Measurements from ENCODE around the gene SFMBT2. TPM values are rescaled to one million over a fixed set of nuclear protein-coding genes. Genes with fewer than 3 reads are reported as not detected.
A peak's percentile ranks its signal among the peaks of the same experiment; 100 is the strongest.

Gene SFMBT2
- total RNA-seq, 2 experiments from 2014 or later: 23.8 to 27.6 TPM

DNA sequence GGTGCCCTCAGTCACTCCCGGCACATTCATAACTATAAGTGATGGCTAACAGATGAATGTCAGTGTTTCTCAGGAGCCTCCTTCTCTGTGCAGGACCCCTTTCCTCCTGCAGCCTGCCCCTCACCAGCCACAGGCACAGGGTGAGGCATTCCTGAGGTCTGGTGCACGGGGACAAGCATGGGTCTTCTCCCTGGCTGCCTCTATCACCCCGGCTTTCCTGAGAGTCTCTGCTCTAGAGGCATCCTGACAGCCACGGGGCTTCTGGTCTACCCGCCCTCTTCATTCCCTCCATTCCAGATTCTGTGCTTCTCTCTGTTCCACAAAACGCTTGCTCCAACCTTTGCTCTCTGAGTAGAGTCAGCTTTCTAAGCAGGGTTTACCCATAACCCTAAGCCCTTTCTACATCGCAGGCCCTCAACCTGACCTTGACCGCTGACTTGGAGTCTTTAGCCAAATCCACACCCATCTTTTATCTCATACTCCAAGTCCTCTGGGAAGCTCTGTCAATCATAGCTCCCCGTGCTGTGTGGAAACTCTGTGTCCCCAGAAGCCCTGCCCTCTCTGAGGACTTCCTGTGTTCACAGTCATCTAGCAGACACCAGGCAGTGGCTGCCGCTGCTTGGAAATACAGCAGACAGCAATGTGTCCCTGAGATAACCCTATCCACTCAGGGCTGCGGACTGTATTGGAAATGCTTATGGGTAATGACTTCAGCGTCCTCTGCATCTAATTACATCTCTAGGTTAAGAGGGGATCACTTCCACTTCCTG lies 159.0 kb downstream of the SFMBT2 start:
- peaks cover 39% of the 10 kb centered on the region for H3K4me1 Mint-ChIP-seq (ENCODE audit: low read depth)
- intact Hi-C loops (cut with micrococcal nuclease): no loop called here
- no peak overlapping the region for H3K4me3 Mint-ChIP-seq
- H3K27ac Mint-ChIP-seq: peak overlapping the region; percentile 16
- POLR2A ChIA-PET: interaction anchor here (0.7 kb wide), 1 partner anchor 67 kb away, joined by 3 read pairs; no protein-coding TSS in a partner anchor
- CTCF ChIA-PET: no interaction called here
- no peaks in the 10 kb centered on the region for H3K9me3 Mint-ChIP-seq
- H3K36me3 Mint-ChIP-seq (ENCODE audit: low read depth): peaks cover 39% of the 10 kb centered on the region
- DNase-seq: peak; percentile 30
- no peaks in the 10 kb centered on the region for H3K27me3 Mint-ChIP-seq
- peak; percentile 58 for ATAC-seq
- TF ChIP-seq, protein P1, sequence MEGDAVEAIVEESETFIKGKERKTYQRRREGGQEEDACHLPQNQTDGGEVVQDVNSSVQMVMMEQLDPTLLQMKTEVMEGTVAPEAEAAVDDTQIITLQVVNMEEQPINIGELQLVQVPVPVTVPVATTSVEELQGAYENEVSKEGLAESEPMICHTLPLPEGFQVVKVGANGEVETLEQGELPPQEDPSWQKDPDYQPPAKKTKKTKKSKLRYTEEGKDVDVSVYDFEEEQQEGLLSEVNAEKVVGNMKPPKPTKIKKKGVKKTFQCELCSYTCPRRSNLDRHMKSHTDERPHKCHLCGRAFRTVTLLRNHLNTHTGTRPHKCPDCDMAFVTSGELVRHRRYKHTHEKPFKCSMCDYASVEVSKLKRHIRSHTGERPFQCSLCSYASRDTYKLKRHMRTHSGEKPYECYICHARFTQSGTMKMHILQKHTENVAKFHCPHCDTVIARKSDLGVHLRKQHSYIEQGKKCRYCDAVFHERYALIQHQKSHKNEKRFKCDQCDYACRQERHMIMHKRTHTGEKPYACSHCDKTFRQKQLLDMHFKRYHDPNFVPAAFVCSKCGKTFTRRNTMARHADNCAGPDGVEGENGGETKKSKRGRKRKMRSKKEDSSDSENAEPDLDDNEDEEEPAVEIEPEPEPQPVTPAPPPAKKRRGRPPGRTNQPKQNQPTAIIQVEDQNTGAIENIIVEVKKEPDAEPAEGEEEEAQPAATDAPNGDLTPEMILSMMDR (IDR thresholded peaks at IDR 0.05): no peak

DNA sequence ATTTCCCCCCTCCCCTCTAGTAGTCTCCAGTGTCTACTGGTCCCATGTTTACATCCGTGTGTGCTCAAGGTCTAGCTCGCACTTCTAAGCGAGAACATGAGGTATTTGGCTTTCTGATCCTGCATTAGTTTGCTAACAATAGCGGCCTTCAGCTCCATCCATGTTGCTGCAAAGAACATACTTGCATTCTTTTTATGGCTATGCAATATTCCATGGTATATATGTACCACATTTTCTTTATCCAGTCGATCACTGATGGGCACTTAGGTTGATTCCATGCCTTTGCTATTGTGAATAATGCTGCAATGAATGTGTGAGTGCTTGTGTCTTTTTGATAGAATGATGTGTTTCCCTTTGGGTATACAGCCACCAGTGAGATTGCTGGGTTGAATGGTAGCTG lies 160.6 kb downstream of the SFMBT2 start:
- DNase-seq (no peak), ATAC-seq (no peak)
- TF ChIP-seq, protein P1 (IDR thresholded peaks at IDR 0.05): no peak
- Mint-ChIP-seq H3K4me1 (ENCODE audit: low read depth) (peaks cover 23% of the 10 kb centered on the region), H3K27ac (no peak overlapping the region), H3K27me3 (no peaks in the 10 kb centered on the region), H3K9me3 (no peaks in the 10 kb centered on the region), H3K36me3 (ENCODE audit: low read depth) (peaks cover 36% of the 10 kb centered on the region), H3K4me3 (no peak overlapping the region)
- intact Hi-C loops (cut with micrococcal nuclease): no loop called here
- CTCF ChIA-PET: no interaction called here
- POLR2A ChIA-PET: no interaction called here

DNA sequence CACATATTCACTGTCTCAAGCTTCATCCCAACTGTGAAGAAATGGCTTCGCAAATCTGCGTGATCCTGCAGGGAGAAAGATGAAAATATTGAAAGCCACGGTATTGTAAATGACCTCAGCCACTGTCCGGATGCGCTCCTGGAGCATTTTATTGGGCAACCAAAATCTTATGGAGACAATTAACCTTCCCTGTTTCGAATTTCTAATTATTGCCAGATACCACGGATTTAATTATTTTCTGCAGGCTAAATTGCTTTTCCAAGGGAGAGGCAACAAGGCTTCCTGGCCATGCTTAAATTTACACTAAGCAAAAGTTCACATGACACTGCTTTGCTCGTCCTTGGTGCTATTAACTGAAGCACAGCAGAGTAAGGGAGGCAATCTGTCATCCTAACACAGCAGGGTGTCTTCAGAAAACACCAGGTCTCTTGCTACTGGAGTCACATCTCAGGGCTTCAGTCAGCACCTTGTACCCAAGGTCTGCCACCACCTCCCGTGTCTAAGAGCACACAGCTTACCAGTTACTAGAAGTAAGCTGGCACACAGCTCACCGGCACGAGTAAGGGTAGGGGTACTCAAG lies 162.2 kb downstream of the SFMBT2 start:
- CTCF ChIA-PET: no interaction called here
- DNase-seq: no peak
- Mint-ChIP-seq H3K27ac (no peak overlapping the region), H3K27me3 (no peaks in the 10 kb centered on the region), H3K9me3 (no peaks in the 10 kb centered on the region), H3K4me1 (ENCODE audit: low read depth) (peaks cover 24% of the 10 kb centered on the region), H3K36me3 (ENCODE audit: low read depth) (peaks cover 30% of the 10 kb centered on the region), H3K4me3 (no peak overlapping the region)
- TF ChIP-seq, protein P1 (IDR thresholded peaks at IDR 0.05): no peak
- no peak for ATAC-seq
- POLR2A ChIA-PET: interaction anchor here (1.2 kb wide), 1 partner anchor 9 kb away, joined by 3 read pairs; no protein-coding TSS in a partner anchor
- intact Hi-C loops (cut with micrococcal nuclease): no loop called here

DNA sequence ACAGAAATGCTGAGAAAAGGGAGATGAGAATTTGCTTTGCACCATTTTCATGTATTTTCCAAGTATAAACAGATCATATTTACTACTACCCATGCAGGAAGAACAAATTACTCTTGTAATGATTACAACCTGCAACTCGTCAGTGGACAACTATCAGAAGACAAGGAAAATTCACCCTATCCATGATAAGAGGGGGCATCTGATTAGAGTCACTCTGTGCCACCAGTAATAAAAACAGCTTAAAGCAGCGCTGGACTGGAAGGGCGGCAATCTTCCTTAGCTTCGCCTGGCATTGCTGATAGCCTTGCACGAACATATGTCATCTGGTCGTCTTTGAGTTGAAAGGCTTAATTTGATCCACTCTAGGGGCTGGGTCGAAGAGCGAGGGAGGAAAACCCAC lies 162.7 kb downstream of the SFMBT2 start:
- H3K27me3 Mint-ChIP-seq: no peaks in the 10 kb centered on the region
- peaks cover 32% of the 10 kb centered on the region for H3K36me3 Mint-ChIP-seq (ENCODE audit: low read depth)
- no peak for ATAC-seq
- TF ChIP-seq, protein P1 (IDR thresholded peaks at IDR 0.05): no peak
- H3K4me1 Mint-ChIP-seq (ENCODE audit: low read depth): peaks cover 24% of the 10 kb centered on the region
- no peaks in the 10 kb centered on the region for H3K9me3 Mint-ChIP-seq
- H3K27ac Mint-ChIP-seq: no peak overlapping the region
- intact Hi-C loops (cut with micrococcal nuclease): no loop called here
- ChIA-PET POLR2A (interaction anchor here (1.2 kb wide), 1 partner anchor 10 kb away, joined by 3 read pairs; no protein-coding TSS in a partner anchor), CTCF (no interaction called here)
- no peak overlapping the region for H3K4me3 Mint-ChIP-seq
- DNase-seq: no peak

DNA sequence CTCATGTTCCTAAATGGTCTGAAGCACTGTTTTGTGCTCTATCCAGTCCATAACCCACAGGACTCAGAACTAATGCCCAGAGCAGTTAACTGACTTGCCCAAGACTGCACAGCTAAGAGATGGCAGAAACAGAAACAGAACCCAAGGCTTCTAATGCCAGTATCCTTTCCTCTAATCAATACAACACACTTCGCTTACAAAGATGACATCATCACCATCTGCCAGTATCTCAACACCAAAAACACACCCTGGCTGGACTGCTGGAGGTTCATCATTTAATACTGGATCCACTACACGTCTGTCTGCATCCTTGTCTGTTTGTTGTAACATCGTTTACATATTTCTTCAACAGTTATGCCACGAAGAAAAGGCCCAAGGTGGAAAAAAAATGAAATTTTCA lies 165.3 kb downstream of the SFMBT2 start:
- Mint-ChIP-seq H3K4me3 (no peak overlapping the region), H3K36me3 (ENCODE audit: low read depth) (peaks cover 48% of the 10 kb centered on the region), H3K4me1 (ENCODE audit: low read depth) (peaks cover 23% of the 10 kb centered on the region), H3K27ac (no peak overlapping the region), H3K27me3 (no peaks in the 10 kb centered on the region), H3K9me3 (peaks cover 2% of the 10 kb centered on the region)
- TF ChIP-seq, protein P1 (IDR thresholded peaks at IDR 0.05): no peak
- ATAC-seq: no peak
- intact Hi-C loops (cut with micrococcal nuclease): no loop called here
- DNase-seq: no peak
- ChIA-PET CTCF (no interaction called here), POLR2A (no interaction called here)
